Measurements from ENCODE around the gene TMOD3.
"Not testable (repeated sequence)": the region's sequence is repeated elsewhere in the genome, so short reads cannot be mapped to it uniquely, and the experiment has no call there.

TMOD3 gene

GRCh38 chr15:51829376-51830275 is at the start of gene TMOD3:
Gene TMOD3 (plus strand): TSS chr15:51829653. CDS start chr15:51862885, 33,232 bp downstream.
- DNase-seq (ENCODE audit: low read depth): peak; percentile 80
- no peak for TF ChIP-seq CTCF (IDR thresholded peaks at IDR 0.05; ENCODE audit: low read depth, low read length, missing control alignments)
- peak within 1 kb of the TSS; percentile 86 for H3K4me3 ChIP-seq (ENCODE audit: low read depth, low read length)
- in situ Hi-C loops (cut with HindIII; ENCODE audit: low sequenced_read_pairs): no loop called here

- no peak overlapping the region for H3K4me3 ChIP-seq (ENCODE audit: low read depth, low read length)
- no peak for TF ChIP-seq CTCF (IDR thresholded peaks at IDR 0.05; ENCODE audit: low read depth, low read length, missing control alignments)
- in situ Hi-C loops (cut with HindIII; ENCODE audit: low sequenced_read_pairs): no loop called here
- DNase-seq (ENCODE audit: low read depth): no peak
Measured at GRCh38 chr15:51780636-51781035, 48.8 kb upstream of the TMOD3 start.

GRCh38 chr15:51781506-51781905 is 47.9 kb upstream of the TMOD3 start:
- H3K4me3 ChIP-seq (ENCODE audit: low read depth, low read length): no peak overlapping the region
- no peak for TF ChIP-seq CTCF (IDR thresholded peaks at IDR 0.05; ENCODE audit: low read depth, low read length, missing control alignments)

DNA sequence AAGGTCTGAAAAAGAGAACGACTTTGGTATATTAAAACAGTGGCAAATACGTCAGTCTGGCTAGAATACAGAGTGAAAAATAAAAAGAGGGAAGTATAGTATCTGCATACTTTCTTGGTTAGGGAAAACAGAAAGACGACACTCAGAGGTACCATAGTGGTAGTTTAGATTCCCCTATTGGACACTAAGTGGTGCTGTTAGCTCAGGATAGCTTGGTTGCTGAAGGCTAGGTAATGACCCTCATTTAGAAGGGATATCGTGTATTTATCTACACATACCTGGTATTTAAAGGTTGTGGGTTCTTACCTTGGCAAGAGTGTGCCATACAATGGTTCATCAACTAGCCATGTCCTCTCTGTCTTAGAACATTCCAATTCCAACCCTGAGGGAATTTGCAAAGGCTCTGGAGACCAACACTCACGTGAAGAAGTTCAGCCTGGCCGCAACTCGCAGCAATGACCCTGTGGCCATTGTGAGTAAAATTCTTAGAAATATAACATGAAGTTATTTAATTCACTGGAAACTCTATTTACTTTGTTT is 47.0 kb upstream of the TMOD3 start:
- in situ Hi-C loops (cut with HindIII; ENCODE audit: low sequenced_read_pairs): no loop called here
- DNase-seq (ENCODE audit: low read depth): no peak
- no peak overlapping the region for H3K4me3 ChIP-seq (ENCODE audit: low read depth, low read length)
- peak; percentile 25 for TF ChIP-seq CTCF (IDR thresholded peaks at IDR 0.05; ENCODE audit: low read depth, low read length, missing control alignments)

More at GRCh38 chr15:51781506-51781905, 47.9 kb upstream of the TMOD3 start:
- no peak for DNase-seq (ENCODE audit: low read depth)
- in situ Hi-C loops (cut with HindIII; ENCODE audit: low sequenced_read_pairs): no loop called here

- TF ChIP-seq CTCF (IDR thresholded peaks at IDR 0.05; ENCODE audit: low read depth, low read length, missing control alignments): no peak
- H3K4me3 ChIP-seq (ENCODE audit: low read depth, low read length): no peak overlapping the region
- in situ Hi-C loops (cut with HindIII; ENCODE audit: low sequenced_read_pairs): no loop called here
- DNase-seq (ENCODE audit: low read depth): no peak
Measured at GRCh38 chr15:51783967-51784366, 45.5 kb upstream of the TMOD3 start.

- DNase-seq (ENCODE audit: low read depth); in situ Hi-C loops (cut with HindIII; ENCODE audit: low sequenced_read_pairs); H3K4me3 ChIP-seq (ENCODE audit: low read depth, low read length): not testable (repeated sequence)
Measured at GRCh38 chr15:51787130-51787529, 42.3 kb upstream of the TMOD3 start.

DNA sequence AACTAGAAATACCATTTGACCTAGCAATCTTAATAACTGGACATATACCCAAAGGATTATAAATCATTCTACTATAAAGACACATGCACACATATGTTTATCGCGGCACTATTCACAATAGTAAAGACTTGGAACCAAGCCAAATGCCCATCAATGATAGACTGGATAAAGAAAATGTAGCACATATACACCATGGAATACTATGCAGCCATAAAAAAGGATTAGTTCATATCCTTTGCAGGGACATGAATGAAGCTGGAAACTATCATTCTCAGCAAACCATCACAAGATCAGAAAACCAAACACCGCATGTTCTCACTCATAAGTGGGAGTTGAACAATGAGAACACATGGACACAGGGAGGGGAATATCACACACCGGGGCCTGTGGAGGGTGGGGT is 37.0 kb upstream of the TMOD3 start:
- in situ Hi-C loops (cut with HindIII; ENCODE audit: low sequenced_read_pairs): not testable (repeated sequence)

More for the DNA sequence above, 37.0 kb upstream of the TMOD3 start:
- not testable (repeated sequence) for DNase-seq (ENCODE audit: low read depth); H3K4me3 ChIP-seq (ENCODE audit: low read depth, low read length)

All from astrocyte of the cerebellum (primary cell).